ENCODE data around the gene PTCH1. TPM values are rescaled to one million over a fixed set of nuclear protein-coding genes. Genes with fewer than 3 reads are reported as not detected.

The PTCH1 gene
- total and polyA plus RNA-seq, 4 donors = 3.1 to 31.1 (median 12.1) TPM

GRCh38 chr9:95493402-95493801 is 23.4 kb downstream of the PTCH1 start:
- no peak for ATAC-seq (ENCODE audit: insufficient read depth, low FRiP score)
- no peak for DNase-seq
- Histone ChIP-seq H3K4me3 (no peak overlapping the region), H3K27me3 (ENCODE audit: control insufficient read depth in 3 of 3, insufficient read depth in 3 of 3, low read length in 2 of 3) (no peaks in the 10 kb centered on the region), H3K9me3 (ENCODE audit: control insufficient read depth in 4 of 4, insufficient read depth in 3 of 4, low read length in 3 of 4) (no peaks in the 10 kb centered on the region), H3K9ac (ENCODE audit: insufficient read depth in 1 of 2, low read length in 2 of 2) (no peak overlapping the region), H3K36me3 (ENCODE audit: control insufficient read depth in 4 of 4, insufficient read depth in 4 of 4, low read length in 4 of 4) (peaks cover 0 to 23% (median 10%) of the 10 kb centered on the region in 4 donors), H3K27ac (ENCODE audit: low read depth in 1 of 2, low read length in 1 of 2) (no peak overlapping the region), H3K4me1 (ENCODE audit: control insufficient read depth in 5 of 5, insufficient read depth in 5 of 5, low read length in 5 of 5) (peaks cover 0 to 73% (median 22%) of the 10 kb centered on the region in 5 donors)
- no peak for TF ChIP-seq CTCF (IDR thresholded peaks at IDR 0.05; ENCODE audit: control extremely low read depth, extremely low read depth)
- WGBS, 2 donors = 92 to 95% methylated on average over 5 of the region's 5 CpGs

- H3K36me3 ChIP-seq (ENCODE audit: control insufficient read depth in 4 of 4, insufficient read depth in 4 of 4, low read length in 4 of 4) = peaks cover 0 to 19% (median 7%) of the 10 kb centered on the region in 4 donors
- H3K4me3 ChIP-seq = no peak overlapping the region
- H3K4me1 ChIP-seq (ENCODE audit: control insufficient read depth in 5 of 5, insufficient read depth in 5 of 5, low read length in 5 of 5) = peaks cover 0 to 64% (median 15%) of the 10 kb centered on the region in 5 donors
- H3K27ac ChIP-seq (ENCODE audit: low read depth in 1 of 2, low read length in 1 of 2) = no peak overlapping the region
- TF ChIP-seq CTCF (IDR thresholded peaks at IDR 0.05; ENCODE audit: control extremely low read depth, extremely low read depth) = no peak
- no peaks in the 10 kb centered on the region for H3K9me3 ChIP-seq (ENCODE audit: control insufficient read depth in 4 of 4, insufficient read depth in 3 of 4, low read length in 3 of 4)
- H3K27me3 ChIP-seq (ENCODE audit: control insufficient read depth in 3 of 3, insufficient read depth in 3 of 3, low read length in 2 of 3) = no peaks in the 10 kb centered on the region
- ATAC-seq (ENCODE audit: insufficient read depth, low FRiP score) = no peak
- H3K9ac ChIP-seq (ENCODE audit: insufficient read depth in 1 of 2, low read length in 2 of 2) = no peak overlapping the region
- no peak for DNase-seq
- 68 to 75% methylated on average over 8 of the region's 8 CpGs for WGBS, 2 donors
These were observed 25.0 kb downstream of the PTCH1 start for GRCh38 chr9:95491543-95492320.

GRCh38 chr9:95488954-95489353 is 27.8 kb downstream of the PTCH1 start:
- peaks cover 8 to 62% (median 14%) of the 10 kb centered on the region in 5 donors for H3K4me1 ChIP-seq (ENCODE audit: control insufficient read depth in 5 of 5, insufficient read depth in 5 of 5, low read length in 5 of 5)
- H3K36me3 ChIP-seq (ENCODE audit: control insufficient read depth in 4 of 4, insufficient read depth in 4 of 4, low read length in 4 of 4) = peaks cover 0 to 19% (median 10%) of the 10 kb centered on the region in 4 donors
- no peak overlapping the region for H3K4me3 ChIP-seq
- 82 to 86% methylated on average over 5 of the region's 5 CpGs for WGBS, 2 donors
- no peak overlapping the region for H3K27ac ChIP-seq (ENCODE audit: low read depth in 1 of 2, low read length in 1 of 2)
- no peaks in the 10 kb centered on the region for H3K27me3 ChIP-seq (ENCODE audit: control insufficient read depth in 3 of 3, insufficient read depth in 3 of 3, low read length in 2 of 3)
- no peak overlapping the region for H3K9ac ChIP-seq (ENCODE audit: insufficient read depth in 1 of 2, low read length in 2 of 2)
- no peak for TF ChIP-seq CTCF (IDR thresholded peaks at IDR 0.05; ENCODE audit: control extremely low read depth, extremely low read depth)
- ATAC-seq (ENCODE audit: insufficient read depth, low FRiP score) = no peak
- DNase-seq = no peak
- H3K9me3 ChIP-seq (ENCODE audit: control insufficient read depth in 4 of 4, insufficient read depth in 3 of 4, low read length in 3 of 4) = no peaks in the 10 kb centered on the region
